Ovary (tissue), 9 donors: ENCODE results near the gene CELF6. TPM values are rescaled to one million over a fixed set of nuclear protein-coding genes. Genes with fewer than 3 reads are reported as not detected.

ENCODE experiments used
- DNase-seq, 5 donors: peaks; one replicate each; pipeline ENCODE4 v3.0.0-alpha.2; 2019 to 2020
- H3K27ac ChIP-seq, 2 donors: fragments of 200-600 bp; one replicate each; pipeline versions ENCODE4 v1.5.1 to v1.8.0; 2019 to 2022
- H3K27me3 ChIP-seq: fragments of 200-600 bp; one replicate; pipeline ENCODE4 v1.8.0; 2022
- H3K36me3 ChIP-seq: fragments of 200-600 bp; sonication (generic); one replicate; pipeline ENCODE4 v1.5.1; 2019
- H3K4me1 ChIP-seq: one replicate; pipeline ENCODE4 v1.8.1; 2013; ENCODE audit warnings: mild to moderate bottlenecking, moderate library complexity; ENCODE audit not compliant: insufficient read depth
- H3K4me3 ChIP-seq: fragments of 200-600 bp; sonication (generic); one replicate; pipeline ENCODE4 v1.5.1; 2017
- H3K9me3 ChIP-seq, 2 donors: fragments of 200-600 bp in 1 of 2; sonication (generic) in 1 of 2; one replicate each; pipeline versions ENCODE4 v1.5.1 to v1.8.1; 2013 to 2019; ENCODE audit warnings: mild to moderate bottlenecking in 1 of 2, moderate library complexity in 1 of 2
- CTCF ChIP-seq, 3 donors: fragments of 450-650 bp in 2 of 3; fragments of 200-600 bp in 1 of 3; IDR thresholded peaks; one replicate each; pipeline versions ENCODE4 v1.5.1 to v1.8.0; 2016 to 2022; ENCODE audit warnings: antibody characterized with exemption in 3 of 3, mild to moderate bottlenecking in 1 of 3
- EP300 ChIP-seq: sonication (generic); formaldehyde crosslinking; IDR thresholded peaks from one replicate; pipeline ENCODE4 v1.6.1; 2017; ENCODE audit warnings: antibody characterized with exemption
- POLR2A ChIP-seq: fragments of 450-650 bp; IDR thresholded peaks from one replicate; pipeline ENCODE4 v1.6.1; 2017; ENCODE audit warnings: antibody characterized with exemption, mild to moderate bottlenecking, moderate library complexity
- WGBS, 3 donors: extraction: QIAGEN DNeasy Blood & Tissue Kit in 1 of 3; methylation state at CpG; one replicate each; pipeline versions ENCODE4 v1.1.5 to v1.1.7; 2013 to 2017; 5-methylcytosine and 5-hydroxymethylcytosine counted together
- intact Hi-C, 4 donors: fragments of 100-400 bp; cut with DNase I; formaldehyde crosslinking; loops; one replicate each; pipeline versions ENCODE4 v1.11.0 to v1.15.1; 2022 to 2023
- polyA plus RNA-seq, 2 donors: library from polyadenylated mRNA; stranded (reverse); fragments of 200-250 nt in 1 of 2; fragments of 350-450 nt in 1 of 2; fragmentation: Illumina TruSeq in 1 of 2; extraction: RNeasy Lipid Tissue Mini Kit (QIAGEN cat#74804) in 1 of 2; gene quantifications; one replicate each; pipeline ENCODE4 v1.2.3, GENCODE V29; 2013 to 2014
- total RNA-seq, 7 donors: library from RNA; depleted of rRNA in 2 of 7; stranded (reverse); fragments of >200 nt in 2 of 7; fragmentation: NEBNext Ultra II Directional in 3 of 7; extraction: Animal tissue kit (Norgen Biotek cat#: 25700) in 3 of 7; gene quantifications; one replicate each; pipeline versions ENCODE4 v1.1.0 to v1.2.4, GENCODE V29; 2016 to 2023
- donor health status: DM: no; HTN: no; CAD: no; lungs with moderate emphysema.
- donor health status: DM: no; HTN: no; CAD: no.
- donor health status: Bipolar disorder and iron deficiency.
- donor health status: DM: yes; HTN: yes; CAD: no.
- donor health status: DM: no; HTN: no; CAD: no.
- donor health status: DM: yes; HTN: yes; CAD: no.

The CELF6 gene
- total and polyA plus RNA-seq, 9 donors = 3.2 to 8.5 (median 4.7) TPM

DNA sequence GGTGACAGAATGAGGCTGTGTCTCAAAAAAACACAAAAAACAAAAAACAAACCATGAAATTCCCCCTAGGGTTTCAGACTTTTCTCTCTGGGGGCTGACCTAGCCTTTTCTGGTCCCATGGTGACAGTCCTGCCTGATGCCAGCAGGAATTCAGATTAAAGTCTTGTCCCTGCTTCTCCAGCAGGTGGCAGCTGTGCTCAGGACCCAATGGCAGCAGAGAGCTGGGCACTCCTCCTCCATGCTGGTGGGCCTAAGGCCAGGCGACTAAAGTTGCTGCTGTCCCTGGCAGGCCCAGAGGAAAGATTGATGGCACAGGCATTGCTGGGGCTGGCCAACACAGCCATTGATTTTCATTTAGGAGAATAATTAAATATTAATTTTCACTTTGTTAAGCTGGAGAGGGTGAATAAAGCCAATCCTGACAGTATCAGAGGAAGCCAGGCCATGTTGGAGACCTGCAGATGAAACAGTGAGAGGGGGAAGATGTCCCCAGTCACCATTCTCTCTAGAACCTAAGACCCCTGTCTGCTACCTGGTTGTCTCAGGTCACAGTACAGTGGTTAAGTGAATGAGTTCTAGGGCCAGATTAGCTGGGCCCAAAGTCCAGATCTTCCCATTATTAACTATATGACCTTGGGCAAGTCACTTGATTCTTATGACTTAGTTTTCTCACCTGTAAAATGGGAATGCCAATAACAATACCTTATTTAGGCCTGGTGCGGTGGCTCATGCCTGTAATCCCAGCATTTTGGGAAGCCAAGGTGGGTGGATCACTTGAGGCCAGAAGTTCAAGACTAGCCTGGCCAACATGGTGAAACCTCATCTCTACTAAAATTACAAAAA is 7.1 kb downstream of the CELF6 start:
- TF ChIP-seq CTCF (IDR thresholded peaks at IDR 0.05) = no peak
- TF ChIP-seq EP300 = no peak
- no peak for TF ChIP-seq POLR2A
- no peaks in the 10 kb centered on the region for H3K4me1 ChIP-seq
- H3K27me3 ChIP-seq = no peaks in the 10 kb centered on the region
- H3K9me3 ChIP-seq = no peaks in the 10 kb centered on the region
- H3K36me3 ChIP-seq = no peaks in the 10 kb centered on the region
- 57 to 65% (median 63%) methylated on average over 2 of the region's 2 CpGs for WGBS, 3 donors
- peak in 3 of 5 donors; percentile 31 to 52 (median 37) for DNase-seq
- intact Hi-C loops = no loop called here
- no peak overlapping the region for H3K4me3 ChIP-seq
- H3K27ac ChIP-seq = no peak overlapping the region

DNA sequence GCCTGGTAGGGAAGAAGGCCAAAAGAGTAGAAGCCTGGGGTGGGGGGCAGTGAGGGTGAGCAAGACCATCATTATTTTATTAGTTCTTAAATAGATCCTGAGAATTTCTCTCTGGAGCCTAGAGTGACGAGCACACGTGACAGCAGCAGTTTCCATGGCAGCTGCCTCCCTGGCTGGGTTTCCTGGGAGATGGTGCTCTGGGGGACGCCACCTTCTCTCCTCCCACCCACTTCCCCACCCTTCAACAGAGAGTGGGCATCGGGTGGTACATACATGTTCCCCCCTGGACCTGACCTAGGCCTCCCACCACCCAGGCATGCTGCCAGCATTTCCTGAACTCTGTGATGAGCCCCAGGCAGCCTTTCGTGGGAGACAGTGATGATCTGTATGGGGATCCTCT is 12.9 kb downstream of the CELF6 start:
- no peak for DNase-seq

GRCh38 chr15:72306211-72306785 is 13.7 kb downstream of the CELF6 start:
- Histone ChIP-seq H3K4me3 (no peak overlapping the region), H3K4me1 (no peaks in the 10 kb centered on the region), H3K27ac (no peak overlapping the region), H3K9me3 (no peaks in the 10 kb centered on the region), H3K27me3 (no peaks in the 10 kb centered on the region), H3K36me3 (no peaks in the 10 kb centered on the region)
- TF ChIP-seq POLR2A (no peak), EP300 (no peak), CTCF (IDR thresholded peaks at IDR 0.05) (no peak)
- no peak for DNase-seq
- WGBS, 3 donors = 69 to 77% (median 74%) methylated on average over 10 of the region's 10 CpGs
- intact Hi-C loops = no loop called here

More for the DNA sequence above, 12.9 kb downstream of the CELF6 start:
- Histone ChIP-seq H3K27ac (no peak overlapping the region), H3K4me3 (no peak overlapping the region), H3K9me3 (no peaks in the 10 kb centered on the region), H3K4me1 (no peaks in the 10 kb centered on the region), H3K27me3 (no peaks in the 10 kb centered on the region), H3K36me3 (no peaks in the 10 kb centered on the region)
- 68 to 75% (median 70%) methylated on average over 5 of the region's 5 CpGs for WGBS, 3 donors
- TF ChIP-seq POLR2A (no peak), EP300 (no peak)
- intact Hi-C loops = no loop called here

- no peak for DNase-seq
- Histone ChIP-seq H3K4me3 (no peak overlapping the region), H3K27ac (no peak overlapping the region), H3K9me3 (no peaks in the 10 kb centered on the region), H3K36me3 (no peaks in the 10 kb centered on the region), H3K4me1 (no peaks in the 10 kb centered on the region), H3K27me3 (no peaks in the 10 kb centered on the region)
- 91 to 92% (median 92%) methylated on average over 7 of the region's 7 CpGs for WGBS, 3 donors
- TF ChIP-seq POLR2A (no peak), CTCF (IDR thresholded peaks at IDR 0.05) (no peak), EP300 (no peak)
- intact Hi-C loops = no loop called here
These were observed 15.4 kb downstream of the CELF6 start for GRCh38 chr15:72304596-72304995.

DNA sequence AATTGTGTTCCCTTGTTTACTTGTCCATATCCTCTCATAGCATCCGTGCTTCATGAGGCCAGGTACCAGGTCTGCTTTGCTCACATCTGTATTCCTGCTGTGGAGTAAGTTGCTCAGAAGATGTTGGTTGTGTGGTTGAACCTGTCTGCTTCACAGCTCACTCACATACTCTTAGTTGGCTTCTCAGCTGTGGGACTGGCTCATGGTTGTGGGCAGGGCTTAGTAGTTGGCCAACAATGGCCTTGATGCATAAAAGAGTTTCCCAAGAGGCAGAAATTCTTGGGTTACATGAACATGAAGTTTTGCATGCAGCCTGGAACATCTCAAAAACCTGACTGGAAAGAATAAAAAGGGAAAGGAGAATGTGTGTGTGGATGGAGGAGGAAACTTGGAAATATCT is 17.0 kb downstream of the CELF6 start:
- intact Hi-C loops = no loop called here

More for the DNA sequence above, 17.0 kb downstream of the CELF6 start:
- Histone ChIP-seq H3K4me3 (no peak overlapping the region), H3K27ac (no peak overlapping the region), H3K9me3 (no peaks in the 10 kb centered on the region), H3K27me3 (no peaks in the 10 kb centered on the region), H3K36me3 (no peaks in the 10 kb centered on the region), H3K4me1 (no peaks in the 10 kb centered on the region)
- TF ChIP-seq CTCF (IDR thresholded peaks at IDR 0.05) (no peak), POLR2A (no peak), EP300 (no peak)
- no peak for DNase-seq
- WGBS, 3 donors = 50 to 62% (median 53%) methylated on average over 1 of the region's 1 CpG
